Right atrium auricular region (tissue), 2 donors: ENCODE results near the gene THAP9. TPM values are rescaled to one million over a fixed set of nuclear protein-coding genes. Genes with fewer than 3 reads are reported as not detected.

Experiments
- DNase-seq: peaks from one replicate; pipeline ENCODE4 v3.0.0-alpha.2; 2019; ENCODE audit warnings: low spot score
- H3K27ac ChIP-seq, 2 donors: fragments of 200-600 bp; sonication (generic); 1 replicate in 1 of 2; 2 replicates in 1 of 2; pipeline ENCODE4 v1.5.1; 2016 to 2019
- H3K27me3 ChIP-seq, 2 donors: fragments of 200-600 bp; sonication (generic); one replicate each; pipeline versions ENCODE4 v1.5.1 to v1.6.0; 2017 to 2019
- H3K36me3 ChIP-seq: fragments of 200-600 bp; sonication (generic); one replicate; pipeline ENCODE4 v1.5.1; 2016
- H3K4me1 ChIP-seq, 2 donors: fragments of 200-600 bp; sonication (generic); one replicate each; pipeline versions ENCODE4 v1.5.1 to v1.6.0; 2017 to 2019
- H3K4me3 ChIP-seq, 2 donors: fragments of 200-600 bp; sonication (generic); 1 replicate in 1 of 2; 2 replicates in 1 of 2; pipeline ENCODE4 v1.5.1; 2017 to 2019; ENCODE audit warnings: mild to moderate bottlenecking in 1 of 2, moderate library complexity in 1 of 2
- H3K9me3 ChIP-seq, 2 donors: fragments of 200-600 bp; sonication (generic); one replicate each; pipeline ENCODE4 v1.5.1; 2019
- total RNA-seq, 2 donors: library from RNA; depleted of rRNA; stranded (reverse); fragments of >200 nt; gene quantifications; one replicate each; pipeline ENCODE4 v1.1.0, GENCODE V29; 2016
- TF ChIP-seq, protein P1 (sequence below), 2 donors: fragments of 200-600 bp; sonication (generic); IDR thresholded peaks; one replicate each; pipeline ENCODE4 v1.5.1; 2019; ENCODE audit warnings: antibody characterized with exemption in 2 of 2

Gene THAP9
- total RNA-seq, 2 donors from 2014 or later, result 2.2 to 3.0 TPM

- no peak overlapping the region for H3K27ac ChIP-seq
- H3K36me3 ChIP-seq, result no peaks in the 10 kb centered on the region
- TF ChIP-seq, protein P1, sequence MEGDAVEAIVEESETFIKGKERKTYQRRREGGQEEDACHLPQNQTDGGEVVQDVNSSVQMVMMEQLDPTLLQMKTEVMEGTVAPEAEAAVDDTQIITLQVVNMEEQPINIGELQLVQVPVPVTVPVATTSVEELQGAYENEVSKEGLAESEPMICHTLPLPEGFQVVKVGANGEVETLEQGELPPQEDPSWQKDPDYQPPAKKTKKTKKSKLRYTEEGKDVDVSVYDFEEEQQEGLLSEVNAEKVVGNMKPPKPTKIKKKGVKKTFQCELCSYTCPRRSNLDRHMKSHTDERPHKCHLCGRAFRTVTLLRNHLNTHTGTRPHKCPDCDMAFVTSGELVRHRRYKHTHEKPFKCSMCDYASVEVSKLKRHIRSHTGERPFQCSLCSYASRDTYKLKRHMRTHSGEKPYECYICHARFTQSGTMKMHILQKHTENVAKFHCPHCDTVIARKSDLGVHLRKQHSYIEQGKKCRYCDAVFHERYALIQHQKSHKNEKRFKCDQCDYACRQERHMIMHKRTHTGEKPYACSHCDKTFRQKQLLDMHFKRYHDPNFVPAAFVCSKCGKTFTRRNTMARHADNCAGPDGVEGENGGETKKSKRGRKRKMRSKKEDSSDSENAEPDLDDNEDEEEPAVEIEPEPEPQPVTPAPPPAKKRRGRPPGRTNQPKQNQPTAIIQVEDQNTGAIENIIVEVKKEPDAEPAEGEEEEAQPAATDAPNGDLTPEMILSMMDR (IDR thresholded peaks at IDR 0.05), result no peak
- no peaks in the 10 kb centered on the region for H3K9me3 ChIP-seq
- H3K4me1 ChIP-seq, result peaks cover 0 to 36% of the 10 kb centered on the region in 2 donors
- DNase-seq, result no peak
- no peaks in the 10 kb centered on the region for H3K27me3 ChIP-seq
- H3K4me3 ChIP-seq, result no peak overlapping the region
Measured at GRCh38 chr4:82886147-82886942, 14.2 kb upstream of the THAP9 start.

DNA sequence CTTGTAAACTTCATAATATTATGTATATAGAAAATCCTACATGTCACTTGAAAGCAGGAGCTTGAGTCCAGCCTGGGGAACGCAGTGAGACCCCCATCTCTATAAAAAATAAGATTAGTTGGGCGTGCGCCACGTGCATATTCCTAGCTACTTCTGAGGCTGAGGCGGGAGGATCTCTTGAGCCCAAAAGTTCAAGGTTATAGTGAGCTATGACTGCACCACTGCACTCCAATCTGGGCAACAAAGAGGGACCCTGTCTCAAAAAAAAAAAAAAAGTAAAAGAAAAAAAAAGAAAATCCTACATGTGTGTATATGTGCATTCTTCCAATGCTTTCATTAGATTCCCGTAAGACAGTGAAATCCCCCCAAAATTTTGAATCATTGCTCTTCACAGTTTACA lies 11.2 kb upstream of the THAP9 start:
- TF ChIP-seq, protein P1 (IDR thresholded peaks at IDR 0.05), result no peak
- H3K27me3 ChIP-seq, result no peaks in the 10 kb centered on the region
- H3K27ac ChIP-seq, result peak overlapping the region in 1 of 2 donors; percentile 97
- peaks cover 0 to 40% of the 10 kb centered on the region in 2 donors for H3K4me1 ChIP-seq
- H3K9me3 ChIP-seq, result no peaks in the 10 kb centered on the region
- H3K36me3 ChIP-seq, result peaks cover 12% of the 10 kb centered on the region
- no peak for DNase-seq
- H3K4me3 ChIP-seq, result peak overlapping the region; percentile 83 to 87

GRCh38 chr4:82890528-82890900 lies 10.0 kb upstream of the THAP9 start:
- H3K36me3 ChIP-seq, result peaks cover 15% of the 10 kb centered on the region
- peaks cover 0 to 36% of the 10 kb centered on the region in 2 donors for H3K4me1 ChIP-seq
- no peak for DNase-seq
- H3K9me3 ChIP-seq, result no peaks in the 10 kb centered on the region
- H3K4me3 ChIP-seq, result peak overlapping the region; percentile 83 to 87
- TF ChIP-seq, protein P1 (IDR thresholded peaks at IDR 0.05), result no peak
- peak overlapping the region; percentile 97 to 98 for H3K27ac ChIP-seq
- no peaks in the 10 kb centered on the region for H3K27me3 ChIP-seq

GRCh38 chr4:82890901-82891706 lies 9.4 kb upstream of the THAP9 start, which contains the start of gene SEC31A:
Gene SEC31A, minus strand, starts transcription at chr4:82891153. Its CDS starts 9,217 bp downstream, at chr4:82881936.
- H3K4me1 ChIP-seq, result peaks cover 0 to 30% of the 10 kb centered on the region in 2 donors
- TF ChIP-seq, protein P1 (IDR thresholded peaks at IDR 0.05), result peak in 1 of 2 donors; percentile 38
- peak within 1 kb of the TSS; percentile 83 to 87 for H3K4me3 ChIP-seq
- peak within 1 kb of the TSS; percentile 97 to 98 for H3K27ac ChIP-seq
- DNase-seq, result peak; percentile 92
- H3K36me3 ChIP-seq, result peaks cover 15% of the 10 kb centered on the region
- no peaks in the 10 kb centered on the region for H3K9me3 ChIP-seq
- no peaks in the 10 kb centered on the region for H3K27me3 ChIP-seq

DNA sequence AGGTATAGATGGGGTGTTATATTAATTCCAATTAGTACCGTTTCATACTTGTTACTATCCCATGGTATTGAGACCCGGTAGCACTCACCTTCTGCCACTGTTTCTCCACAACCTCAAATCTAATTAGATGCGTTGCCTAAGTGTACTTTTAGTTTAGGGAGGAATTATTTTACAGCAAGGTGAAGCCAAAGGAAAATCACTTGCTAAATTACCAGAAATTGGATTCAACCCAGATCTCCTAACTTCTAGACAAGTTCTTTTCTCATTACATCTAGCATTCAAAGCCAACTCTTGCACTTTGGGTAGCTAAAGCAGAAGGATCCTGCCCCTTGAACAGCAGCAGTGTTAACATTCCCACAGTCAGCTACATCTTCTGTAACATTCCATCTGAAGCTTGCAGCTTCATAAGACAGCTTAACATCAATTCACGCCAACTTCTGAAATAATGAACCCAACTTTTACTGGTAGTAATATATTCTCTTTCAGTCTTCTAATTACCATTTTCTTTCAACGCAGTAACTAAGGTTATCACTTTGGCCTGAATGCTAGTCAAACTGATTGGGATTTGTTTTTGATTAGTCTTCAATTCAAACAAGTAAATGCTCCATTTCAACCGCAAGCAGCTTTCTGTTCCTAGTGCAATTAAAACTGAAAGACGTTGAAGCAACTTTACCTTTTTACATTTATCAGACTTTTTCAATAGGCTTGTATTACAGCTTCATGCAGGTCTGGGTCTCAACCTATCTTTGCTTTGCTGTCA lies 8.6 kb upstream of the THAP9 start:
- peaks cover 15% of the 10 kb centered on the region for H3K36me3 ChIP-seq
- no peaks in the 10 kb centered on the region for H3K27me3 ChIP-seq
- H3K9me3 ChIP-seq, result no peaks in the 10 kb centered on the region
- no peak for DNase-seq
- peak overlapping the region; percentile 97 to 98 for H3K27ac ChIP-seq
- TF ChIP-seq, protein P1 (IDR thresholded peaks at IDR 0.05), result no peak
- H3K4me3 ChIP-seq, result peak overlapping the region; percentile 83 to 87
- peaks cover 0 to 23% of the 10 kb centered on the region in 2 donors for H3K4me1 ChIP-seq
